H1 (cell line): ENCODE results near the gene CELSR3. TPM values are rescaled to one million over a fixed set of nuclear protein-coding genes. Genes with fewer than 3 reads are reported as not detected.

Source experiments
- CTCF ChIA-PET: fragments of 300-600 bp; sonication (Branson Sonifier 250); formaldehyde crosslinking; loops from one replicate; lab custom pipeline; 2021; ENCODE audit not compliant: partially characterized antibody; lab: Charles Lee
- POLR2A ChIA-PET: fragments of 300-600 bp; sonication (Branson Sonifier 250); formaldehyde crosslinking; loops from one replicate; lab custom pipeline; 2021; ENCODE audit warnings: inconsistent platforms; ENCODE audit not compliant: partially characterized antibody; lab: Charles Lee
- DNase-seq, 2 experiments: peaks; one replicate each; pipeline versions ENCODE4 v3.0.0 to v3.0.0-alpha.2; 2010 to 2022; ENCODE audit warnings: low spot score in 2 of 2, low read depth in 1 of 2, mixed read lengths in 1 of 2
- FAIRE-seq: peaks from 2 replicates; lab custom pipeline; 2011; peaks lifted over from hg19 to GRCh38; lab: Jason Lieb, UNC
- H2AFZ ChIP-seq: 2 replicates; pipeline ENCODE4 v1.8.1; 2012; ENCODE audit warnings: low read length, inconsistent platforms
- H2AK5ac ChIP-seq: 2 replicates; pipeline ENCODE4 v1.6.1; 2013; ENCODE audit warnings: low read depth, low read length
- H2BK120ac ChIP-seq: replicated peaks from 2 replicates; pipeline ENCODE3; 2013; ENCODE audit warnings: low read depth, low read length, inconsistent platforms
- H2BK12ac ChIP-seq: 2 replicates; pipeline ENCODE4 v1.6.1; 2013; ENCODE audit warnings: low read depth, low read length
- H2BK15ac ChIP-seq: 2 replicates; pipeline ENCODE4 v1.6.1; 2013; ENCODE audit warnings: low read length
- H2BK20ac ChIP-seq: 2 replicates; pipeline ENCODE4 v1.6.1; 2013; ENCODE audit warnings: low read length
- H2BK5ac ChIP-seq: 2 replicates; pipeline ENCODE4 v1.6.1; 2013; ENCODE audit warnings: low read depth, low read length
- H3K14ac ChIP-seq: 2 replicates; pipeline ENCODE4 v1.6.1; 2013; ENCODE audit warnings: inconsistent platforms; ENCODE audit not compliant: insufficient read length
- H3K18ac ChIP-seq: 2 replicates; pipeline ENCODE4 v1.6.1; 2013; ENCODE audit warnings: low read length; ENCODE audit errors: extremely low read depth
- H3K23ac ChIP-seq: 2 replicates; pipeline ENCODE4 v1.6.1; 2013; ENCODE audit warnings: inconsistent platforms; ENCODE audit not compliant: insufficient read length
- H3K23me2 ChIP-seq: 2 replicates; pipeline ENCODE4 v1.6.1; 2013; ENCODE audit warnings: low read depth, low read length
- H3K27ac ChIP-seq: 2 replicates; pipeline ENCODE4 v1.6.1; 2011; ENCODE audit warnings: low read depth, low read length, inconsistent platforms
- H3K27me3 ChIP-seq, 4 experiments: replicated peaks in 1 of 4; 1 replicate in 1 of 4; 2 replicates in 3 of 4; pipeline versions ENCODE4 v1.6.1 to v1.8.1; 2011 to 2013; ENCODE audit warnings: low read length in 3 of 4, mild to moderate bottlenecking in 3 of 4, inconsistent platforms in 2 of 4, mixed read lengths in 2 of 4, moderate library complexity in 1 of 4; ENCODE audit not compliant: control insufficient read depth in 3 of 4, insufficient read depth in 3 of 4; ENCODE audit errors: extremely low read depth in 1 of 4
- H3K36me3 ChIP-seq, 4 experiments: 2 replicates each; pipeline versions ENCODE4 v1.6.1 to v1.8.1; 2011 to 2013; ENCODE audit warnings: mild to moderate bottlenecking in 4 of 4, low read length in 3 of 4, moderate library complexity in 2 of 4, control low read depth in 1 of 4, inconsistent platforms in 1 of 4; ENCODE audit not compliant: insufficient read depth in 4 of 4, control insufficient read depth in 2 of 4
- H3K4ac ChIP-seq: replicated peaks from 2 replicates; pipeline ENCODE3; 2013; ENCODE audit warnings: low read length, low read depth, mixed read lengths, inconsistent platforms; ENCODE audit not compliant: insufficient read length
- H3K4me1 ChIP-seq, 4 experiments: replicated peaks in 1 of 4; 1 replicate in 1 of 4; 2 replicates in 3 of 4; pipeline versions ENCODE4 v1.6.1 to v1.8.1; 2011 to 2013; ENCODE audit warnings: low read length in 3 of 4, inconsistent platforms in 2 of 4, mixed read lengths in 1 of 4; ENCODE audit not compliant: insufficient read depth in 4 of 4, control insufficient read depth in 3 of 4
- H3K4me2 ChIP-seq, 2 experiments: 2 replicates each; pipeline versions ENCODE4 v1.6.1 to v1.8.1; 2011 to 2013; ENCODE audit warnings: low read depth in 2 of 2, low read length in 2 of 2, control low read depth in 1 of 2, inconsistent platforms in 1 of 2, mild to moderate bottlenecking in 1 of 2; ENCODE audit not compliant: insufficient read depth in 1 of 2
- H3K4me3 ChIP-seq, 4 experiments: fragments of 200-600, 300-600 bp in 1 of 4; sonication (generic), shearing (Covaris generic), sonication (Bioruptor Twin) in 1 of 4; 2 replicates each; pipeline versions ENCODE4 v1.5.1 to v1.8.1; 2011 to 2016; ENCODE audit warnings: low read length in 4 of 4, low read depth in 3 of 4, control low read depth in 2 of 4, inconsistent platforms in 2 of 4, mild to moderate bottlenecking in 2 of 4, mixed read lengths in 1 of 4, moderate library complexity in 1 of 4; ENCODE audit not compliant: insufficient read depth in 2 of 4; ENCODE audit errors: extremely low read depth in 1 of 4
- H3K56ac ChIP-seq: replicated peaks from 2 replicates; pipeline ENCODE3; 2013; ENCODE audit warnings: low read depth, mild to moderate bottlenecking, mixed read lengths, low read length, inconsistent platforms; ENCODE audit not compliant: insufficient read length
- H3K79me1 ChIP-seq: 2 replicates; pipeline ENCODE4 v1.6.1; 2013; ENCODE audit warnings: low read depth, low read length, control low read depth
- H3K79me2 ChIP-seq, 2 experiments: 2 replicates each; pipeline versions ENCODE4 v1.6.1 to v1.8.1; 2012 to 2013; ENCODE audit warnings: low read length in 2 of 2, mild to moderate bottlenecking in 2 of 2, inconsistent platforms in 1 of 2; ENCODE audit not compliant: insufficient read depth in 2 of 2, control insufficient read depth in 1 of 2
- H3K9ac ChIP-seq, 4 experiments: replicated peaks in 1 of 4; 1 replicate in 1 of 4; 2 replicates in 3 of 4; pipeline versions ENCODE4 v1.6.1 to v1.8.1; 2011 to 2013; ENCODE audit warnings: low read depth in 3 of 4, low read length in 3 of 4, control low read depth in 2 of 4, mild to moderate bottlenecking in 2 of 4, moderate library complexity in 2 of 4, inconsistent platforms in 1 of 4; ENCODE audit errors: extremely low read depth in 1 of 4
- H3K9me3 ChIP-seq, 2 experiments: 2 replicates each; pipeline versions ENCODE4 v1.6.1 to v1.8.1; 2012 to 2013; ENCODE audit warnings: mild to moderate bottlenecking in 2 of 2, moderate library complexity in 2 of 2, control low read depth in 1 of 2, inconsistent platforms in 1 of 2, low read depth in 1 of 2, low read length in 1 of 2, mixed read lengths in 1 of 2; ENCODE audit not compliant: insufficient read depth in 2 of 2
- H4K20me1 ChIP-seq, 2 experiments: replicated peaks in 1 of 2; 2 replicates each; pipeline versions ENCODE3 to v1.8.1; 2011 to 2013; ENCODE audit warnings: inconsistent platforms in 2 of 2, low read length in 2 of 2, mild to moderate bottlenecking in 1 of 2; ENCODE audit not compliant: insufficient read depth in 2 of 2, control insufficient read depth in 1 of 2
- H4K5ac ChIP-seq: 2 replicates; pipeline ENCODE4 v1.6.1; 2013; ENCODE audit warnings: low read length, low read depth, mixed read lengths, inconsistent platforms; ENCODE audit not compliant: insufficient read length
- H4K8ac ChIP-seq: 2 replicates; pipeline ENCODE4 v1.8.0; 2013; ENCODE audit warnings: mild to moderate bottlenecking, moderate library complexity, low read length, inconsistent platforms; ENCODE audit not compliant: insufficient read depth; ENCODE audit errors: extremely low read depth
- H4K91ac ChIP-seq: replicated peaks from 2 replicates; pipeline ENCODE3; 2013; ENCODE audit warnings: low read length, mixed read lengths, inconsistent platforms; ENCODE audit not compliant: insufficient read length
- BRCA1 ChIP-seq: IDR thresholded peaks from 2 replicates; pipeline ENCODE4 v1.6.1; 2012; ENCODE audit warnings: low read depth, low read length, improper control_type of control experiment
- JUND ChIP-seq: IDR thresholded peaks from 2 replicates; pipeline ENCODE4 v1.6.1; 2011; ENCODE audit warnings: mild to moderate bottlenecking, improper control_type of control experiment, low read length
- KDM5A ChIP-seq: fragments of 200-600 bp; IDR thresholded peaks from 2 replicates; pipeline ENCODE4 v1.7.1; 2012; ENCODE audit warnings: mild to moderate bottlenecking, low read length, inconsistent platforms, mixed read lengths
- RAD21 ChIP-seq, 2 experiments: IDR thresholded peaks in 1 of 2; conservative IDR thresholded peaks in 1 of 2; 2 replicates each; pipeline ENCODE4 v1.6.1; 2011; ENCODE audit warnings: low read depth in 2 of 2, low read length in 2 of 2, improper control_type of control experiment in 1 of 2, inconsistent platforms in 1 of 2, mild to moderate bottlenecking in 1 of 2, moderate library complexity in 1 of 2
- SRF ChIP-seq: IDR thresholded peaks from 2 replicates; pipeline ENCODE4 v1.6.1; 2011; ENCODE audit warnings: mild to moderate bottlenecking, low read depth, low read length, moderate library complexity
- TAF7 ChIP-seq: optimal IDR thresholded peaks from 2 replicates; pipeline ENCODE3; 2011; ENCODE audit warnings: low read depth, mild to moderate bottlenecking, inconsistent platforms, low read length, moderate library complexity, borderline replicate concordance
- ZNF274 ChIP-seq: IDR thresholded peaks from 2 replicates; pipeline ENCODE4 v1.7.0; 2012; ENCODE audit warnings: low read length, borderline replicate concordance; ENCODE audit errors: extremely low read depth
- WGBS, 2 experiments: shearing (Covaris generic) in 1 of 2; methylation state at CpG; one replicate each; pipeline versions ENCODE4 v1.1.6 to v1.1.7; 2013 to 2015; ENCODE audit warnings: low lambda C conversion rate in 2 of 2, mixed read lengths in 2 of 2, inconsistent platforms in 1 of 2, low coverage in 1 of 2, missing lambda C conversion rate in 1 of 2; ENCODE audit not compliant: insufficient replicate concordance in 2 of 2, insufficient coverage in 1 of 2, insufficient read length in 1 of 2; ENCODE audit errors: extremely low coverage in 1 of 2, missing lambda C conversion rate in 1 of 2; 5-methylcytosine and 5-hydroxymethylcytosine counted together
- polyA plus RNA-seq, 7 experiments: library from polyadenylated mRNA; depleted of rRNA in 3 of 7; stranded (reverse) in 5 of 7; unstranded in 2 of 7; fragments of >200 nt in 5 of 7; fragments of 200-250 nt in 2 of 7; gene quantifications; 1 replicate in 5 of 7; 2 replicates in 1 of 7; 4 replicates in 1 of 7; pipeline versions ENCODE4 v1.2.1 to v1.2.3, GENCODE V29; 2011 to 2013; ENCODE audit warnings: missing spikeins in 2 of 7, mixed read lengths in 2 of 7
- total RNA-seq: library from RNA; stranded (reverse); fragmentation: NEBNext Ultra II Directional; extraction: Animal tissue kit (Norgen Biotek cat#: 25700); gene quantifications from 2 replicates; pipeline ENCODE4 v1.2.1, GENCODE V29; 2021
- TF ChIP-seq, protein P1 (sequence below), 3 experiments: IDR thresholded peaks; 1 replicate in 2 of 3; 2 replicates in 1 of 3; pipeline versions ENCODE4 v1.5.1 to v1.6.1; 2011; ENCODE audit warnings: low read length in 3 of 3, mild to moderate bottlenecking in 3 of 3, inconsistent platforms in 2 of 3, low read depth in 1 of 3, moderate library complexity in 1 of 3; ENCODE audit not compliant: insufficient read depth in 1 of 3; ENCODE audit errors: control extremely low read depth in 1 of 3

Gene CELSR3
- total and polyA plus RNA-seq, 2 of the 8 experiments (the other 6 are each of a cell fraction or from before 2014, with no cell fraction given), result 11.6 to 29.5 TPM

GRCh38 chr3:48679411-48680391, 17.0 kb upstream of the CELSR3 start:
- Histone ChIP-seq H3K9me3 (no peaks in the 10 kb centered on the region), H2BK15ac (no peak overlapping the region), H2AK5ac (no peak overlapping the region), H3K18ac (no peak overlapping the region), H3K79me2 (peaks cover 0 to 18% of the 10 kb centered on the region in 2 experiments; a peak in 2 of 4 replicates), H2AFZ (no peak overlapping the region), H3K27me3 (no peaks in the 10 kb centered on the region), H3K4ac (no peak overlapping the region), H4K20me1 (peaks cover 0 to 22% of the 10 kb centered on the region in 2 experiments), H3K4me3 (no peak overlapping the region), H3K4me1 (peaks cover 0 to 8% (median 3%) of the 10 kb centered on the region in 4 experiments; a peak in 3 of 7 replicates), H3K9ac (no peak overlapping the region), H2BK5ac (no peak overlapping the region), H2BK120ac (no peak overlapping the region), H3K56ac (no peak overlapping the region), H3K23me2 (no peaks in the 10 kb centered on the region), H4K91ac (no peak overlapping the region), H3K14ac (no peak overlapping the region), H3K23ac (no peak overlapping the region), H3K79me1 (peaks cover 8% of the 10 kb centered on the region), H3K36me3 (peaks cover 31 to 59% (median 46%) of the 10 kb centered on the region in 4 experiments), H2BK12ac (no peak overlapping the region), H4K8ac (no peak overlapping the region), H3K27ac (no peak overlapping the region), H2BK20ac (no peak overlapping the region), H3K4me2 (no peak overlapping the region), H4K5ac (no peak overlapping the region)
- no peak for FAIRE-seq
- ChIA-PET CTCF (interaction anchor here (1.1 to 1.7 kb wide), 3 partner anchors 11 to 16 kb away, joined by 4 to 5 read pairs (median 4); no protein-coding TSS in a partner anchor), POLR2A (interaction anchor here (1.0 to 15.0 kb wide), 3 partner anchors 9 to 81 kb away, joined by 3 to 175 read pairs (median 4); partner anchors contain the start of gene CELSR3)
- DNase-seq, result no peak
- WGBS, 2 experiments, result 95% methylated on average over 18 of the region's 20 CpGs; no CpG with 5 or more reads in 1 of the 2 experiments
- TF ChIP-seq KDM5A (no peak), JUND (no peak), RAD21 (IDR thresholded peaks at IDR 0.05 in 1 of 2, conservative IDR thresholded peaks at IDR 0.05 in 1 of 2; ENCODE audit: low read depth in 2 of 2, low read length in 2 of 2) (no peak), TAF7 (no peak), SRF (no peak), ZNF274 (no peak), BRCA1 (no peak)
- TF ChIP-seq, protein P1, sequence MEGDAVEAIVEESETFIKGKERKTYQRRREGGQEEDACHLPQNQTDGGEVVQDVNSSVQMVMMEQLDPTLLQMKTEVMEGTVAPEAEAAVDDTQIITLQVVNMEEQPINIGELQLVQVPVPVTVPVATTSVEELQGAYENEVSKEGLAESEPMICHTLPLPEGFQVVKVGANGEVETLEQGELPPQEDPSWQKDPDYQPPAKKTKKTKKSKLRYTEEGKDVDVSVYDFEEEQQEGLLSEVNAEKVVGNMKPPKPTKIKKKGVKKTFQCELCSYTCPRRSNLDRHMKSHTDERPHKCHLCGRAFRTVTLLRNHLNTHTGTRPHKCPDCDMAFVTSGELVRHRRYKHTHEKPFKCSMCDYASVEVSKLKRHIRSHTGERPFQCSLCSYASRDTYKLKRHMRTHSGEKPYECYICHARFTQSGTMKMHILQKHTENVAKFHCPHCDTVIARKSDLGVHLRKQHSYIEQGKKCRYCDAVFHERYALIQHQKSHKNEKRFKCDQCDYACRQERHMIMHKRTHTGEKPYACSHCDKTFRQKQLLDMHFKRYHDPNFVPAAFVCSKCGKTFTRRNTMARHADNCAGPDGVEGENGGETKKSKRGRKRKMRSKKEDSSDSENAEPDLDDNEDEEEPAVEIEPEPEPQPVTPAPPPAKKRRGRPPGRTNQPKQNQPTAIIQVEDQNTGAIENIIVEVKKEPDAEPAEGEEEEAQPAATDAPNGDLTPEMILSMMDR (IDR thresholded peaks at IDR 0.05; ENCODE audit: control extremely low read depth in 1 of 3, insufficient read depth in 1 of 3, low read depth in 1 of 3, low read length in 3 of 3), result no peak
